Measurements from ENCODE around the gene ALAS1. TPM values are rescaled to one million over a fixed set of nuclear protein-coding genes. Genes with fewer than 3 reads are reported as not detected.

The ALAS1 gene
- total and polyA plus RNA-seq, 2 of the 13 experiments (the other 11 are each of a cell fraction or from before 2014, with no cell fraction given) = 36.0 to 43.2 TPM

DNA sequence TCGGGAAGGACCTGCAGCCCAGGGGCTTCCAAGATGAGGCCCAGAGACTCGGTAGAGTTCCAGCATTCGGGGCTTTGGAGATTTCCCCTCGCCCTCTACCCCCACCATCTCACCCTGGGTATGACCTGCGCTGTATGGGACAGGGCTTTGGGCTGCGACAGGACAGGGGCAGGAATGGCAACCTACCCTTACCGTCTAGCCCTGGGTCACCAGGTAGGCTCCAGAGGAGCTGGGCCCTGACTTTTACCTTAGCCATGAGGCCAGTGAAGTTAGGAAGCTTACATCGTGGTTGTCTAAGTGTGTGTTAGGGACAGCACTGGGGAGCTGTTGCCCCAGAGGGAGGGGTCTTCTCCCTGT, 48.3 kb downstream of the ALAS1 start:
- no peak overlapping the region for H3K27ac ChIP-seq (ENCODE audit: extremely low read length, insufficient read depth, low read length)
- peak overlapping the region; percentile 76 for H3K4me2 ChIP-seq (ENCODE audit: low read depth, low read length)
- ATAC-seq (peak; percentile 16), FAIRE-seq (no peak), DNase-seq (ENCODE audit: low spot score) (no peak)
- H3K4me3 ChIP-seq (replicated peaks in 1 of 3; ENCODE audit: insufficient read depth in 1 of 3, low read depth in 2 of 3, low read length in 3 of 3) = peak overlapping the region; percentile 44 to 62 (median 49); a peak in 4 of 6 replicates
- BruUV-seq (replicated peaks) = no TSS peak
- peaks cover 38% of the 10 kb centered on the region for H3K4me1 ChIP-seq (ENCODE audit: insufficient read depth, low read length)
- H4K20me1 ChIP-seq (ENCODE audit: insufficient read depth, low read length) = no peaks in the 10 kb centered on the region
- H3K9me3 ChIP-seq (ENCODE audit: low read length) = no peaks in the 10 kb centered on the region
- H3K79me2 ChIP-seq (ENCODE audit: insufficient read depth, low read length) = no peaks in the 10 kb centered on the region
- CTCF ChIA-PET (ENCODE audit: low intra/inter-chr PET ratio, low total read pairs) = no interaction called here
- POLR2A ChIA-PET = interaction anchor here (1.2 to 1.8 kb wide), 6 partner anchors 9 to 43 kb away, joined by 3 to 18 read pairs (median 6); partner anchors contain the start of genes GLYCTK and WDR82
- H3K27me3 ChIP-seq (ENCODE audit: control insufficient read depth in 1 of 2, insufficient read depth in 2 of 2, low read length in 2 of 2) = no peaks in the 10 kb centered on the region
- no peaks in the 10 kb centered on the region; a peak in 1 of 5 replicates for H3K36me3 ChIP-seq (replicated peaks in 1 of 2; ENCODE audit: control insufficient read depth in 1 of 2, insufficient read depth in 2 of 2, low read length in 2 of 2)
- intact Hi-C loops (cut with micrococcal nuclease; ENCODE audit: unreplicated experiment) = no loop called here
- TF ChIP-seq ZNF44 (CRISPR knock-in tag; IDR thresholded peaks at IDR 0.05) (0 out of 2 replicates have a peak, but pooled peaks have one; percentile 61), ZNF749 (CRISPR knock-in tag; IDR thresholded peaks at IDR 0.05; ENCODE audit: borderline replicate concordance) (no peak), ZNF850 (CRISPR knock-in tag; conservative IDR thresholded peaks at IDR 0.05) (no peak), ZNF607 (CRISPR knock-in tag; IDR thresholded peaks at IDR 0.05; ENCODE audit: borderline replicate concordance) (no peak), POGZ (CRISPR knock-in tag; IDR thresholded peaks at IDR 0.05) (no peak), NFKBIZ (CRISPR knock-in tag; IDR thresholded peaks at IDR 0.05) (0 out of 2 replicates have a peak, but pooled peaks have one; percentile 5), NCOA5 (CRISPR knock-in tag; IDR thresholded peaks at IDR 0.05) (no peak), KDM2A (CRISPR knock-in tag; IDR thresholded peaks at IDR 0.05; ENCODE audit: borderline replicate concordance, low read depth) (no peak)
- TF ChIP-seq, protein P1, sequence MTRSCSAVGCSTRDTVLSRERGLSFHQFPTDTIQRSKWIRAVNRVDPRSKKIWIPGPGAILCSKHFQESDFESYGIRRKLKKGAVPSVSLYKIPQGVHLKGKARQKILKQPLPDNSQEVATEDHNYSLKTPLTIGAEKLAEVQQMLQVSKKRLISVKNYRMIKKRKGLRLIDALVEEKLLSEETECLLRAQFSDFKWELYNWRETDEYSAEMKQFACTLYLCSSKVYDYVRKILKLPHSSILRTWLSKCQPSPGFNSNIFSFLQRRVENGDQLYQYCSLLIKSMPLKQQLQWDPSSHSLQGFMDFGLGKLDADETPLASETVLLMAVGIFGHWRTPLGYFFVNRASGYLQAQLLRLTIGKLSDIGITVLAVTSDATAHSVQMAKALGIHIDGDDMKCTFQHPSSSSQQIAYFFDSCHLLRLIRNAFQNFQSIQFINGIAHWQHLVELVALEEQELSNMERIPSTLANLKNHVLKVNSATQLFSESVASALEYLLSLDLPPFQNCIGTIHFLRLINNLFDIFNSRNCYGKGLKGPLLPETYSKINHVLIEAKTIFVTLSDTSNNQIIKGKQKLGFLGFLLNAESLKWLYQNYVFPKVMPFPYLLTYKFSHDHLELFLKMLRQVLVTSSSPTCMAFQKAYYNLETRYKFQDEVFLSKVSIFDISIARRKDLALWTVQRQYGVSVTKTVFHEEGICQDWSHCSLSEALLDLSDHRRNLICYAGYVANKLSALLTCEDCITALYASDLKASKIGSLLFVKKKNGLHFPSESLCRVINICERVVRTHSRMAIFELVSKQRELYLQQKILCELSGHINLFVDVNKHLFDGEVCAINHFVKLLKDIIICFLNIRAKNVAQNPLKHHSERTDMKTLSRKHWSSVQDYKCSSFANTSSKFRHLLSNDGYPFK (CRISPR knock-in tag; IDR thresholded peaks at IDR 0.05; ENCODE audit: borderline replicate concordance) = peak; percentile 25; the same call in 1 of the 2 replicates
- TF ChIP-seq, protein P2, sequence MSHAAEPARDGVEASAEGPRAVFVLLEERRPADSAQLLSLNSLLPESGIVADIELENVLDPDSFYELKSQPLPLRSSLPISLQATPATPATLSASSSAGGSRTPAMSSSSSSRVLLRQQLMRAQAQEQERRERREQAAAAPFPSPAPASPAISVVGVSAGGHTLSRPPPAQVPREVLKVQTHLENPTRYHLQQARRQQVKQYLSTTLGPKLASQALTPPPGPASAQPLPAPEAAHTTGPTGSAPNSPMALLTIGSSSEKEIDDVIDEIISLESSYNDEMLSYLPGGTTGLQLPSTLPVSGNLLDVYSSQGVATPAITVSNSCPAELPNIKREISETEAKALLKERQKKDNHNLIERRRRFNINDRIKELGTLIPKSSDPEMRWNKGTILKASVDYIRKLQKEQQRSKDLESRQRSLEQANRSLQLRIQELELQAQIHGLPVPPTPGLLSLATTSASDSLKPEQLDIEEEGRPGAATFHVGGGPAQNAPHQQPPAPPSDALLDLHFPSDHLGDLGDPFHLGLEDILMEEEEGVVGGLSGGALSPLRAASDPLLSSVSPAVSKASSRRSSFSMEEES (CRISPR knock-in tag; IDR thresholded peaks at IDR 0.05) = no peak
- TF ChIP-seq, protein P3, sequence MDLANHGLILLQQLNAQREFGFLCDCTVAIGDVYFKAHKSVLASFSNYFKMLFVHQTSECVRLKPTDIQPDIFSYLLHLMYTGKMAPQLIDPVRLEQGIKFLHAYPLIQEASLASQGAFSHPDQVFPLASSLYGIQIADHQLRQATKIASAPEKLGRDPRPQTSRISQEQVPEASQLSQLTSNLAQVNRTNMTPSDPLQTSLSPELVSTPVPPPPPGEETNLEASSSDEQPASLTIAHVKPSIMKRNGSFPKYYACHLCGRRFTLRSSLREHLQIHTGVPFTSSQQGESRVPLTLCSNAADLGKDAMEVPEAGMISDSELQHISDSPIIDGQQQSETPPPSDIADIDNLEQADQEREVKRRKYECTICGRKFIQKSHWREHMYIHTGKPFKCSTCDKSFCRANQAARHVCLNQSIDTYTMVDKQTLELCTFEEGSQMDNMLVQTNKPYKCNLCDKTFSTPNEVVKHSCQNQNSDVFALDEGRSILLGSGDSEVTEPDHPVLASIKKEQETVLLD (CRISPR knock-in tag; IDR thresholded peaks at IDR 0.05; ENCODE audit: low read depth) = peak; percentile 7; the same call in 1 of the 2 replicates
- 77% methylated on average over 4 of the region's 8 CpGs for WGBS (ENCODE audit: low lambda C conversion rate)
- H2AFZ ChIP-seq (ENCODE audit: low read length) = no peak overlapping the region
- H3K9ac ChIP-seq (ENCODE audit: insufficient read depth, low read depth, low read length) = peak overlapping the region; percentile 53; the same call in 1 of the 2 replicates
- in situ Hi-C loops (cut with HindIII; ENCODE audit: extremely low pct_ligation_motif_present, low pct_unique_long_range_greater_than_20kb) = no loop called here

Data from HepG2 (cell line).